GM23338 (cell line): ENCODE measurements around the gene ZNF555. TPM values are rescaled to one million over a fixed set of nuclear protein-coding genes. Genes with fewer than 3 reads are reported as not detected.

ENCODE experiments used
- ATAC-seq: fragments of 200-7000 bp; cut with Tn5 transposase; 3 replicates; pipeline ENCODE4 v1.9.1; 2020
- DNase-seq: peaks from one replicate; pipeline ENCODE4 v3.0.0-alpha.2; 2015; ENCODE audit warnings: low spot score
- H2AFZ ChIP-seq: fragments of 200-600 bp; sonication (generic); 2 replicates; pipeline ENCODE4 v1.8.0; 2016; ENCODE audit warnings: antibody characterized with exemption, mild to moderate bottlenecking, moderate library complexity
- H3F3A ChIP-seq: fragments of 200-600 bp; sonication (generic); replicated peaks from 2 replicates; pipeline ENCODE4 v1.8.0; 2017; ENCODE audit warnings: antibody characterized with exemption, mixed run types, low read depth
- H3K27ac ChIP-seq: fragments of 200-600 bp; sonication (generic); 2 replicates; pipeline ENCODE4 v1.6.1; 2016; ENCODE audit warnings: low read depth
- H3K27me3 ChIP-seq: fragments of 200-600 bp; sonication (generic); 2 replicates; pipeline ENCODE4 v1.8.0; 2016; ENCODE audit warnings: mild to moderate bottlenecking, mixed run types, moderate library complexity; ENCODE audit not compliant: insufficient read depth
- H3K36me3 ChIP-seq: fragments of 200-600 bp; sonication (generic); 2 replicates; pipeline ENCODE4 v1.8.0; 2016; ENCODE audit warnings: mild to moderate bottlenecking; ENCODE audit not compliant: insufficient read depth
- H3K4me1 ChIP-seq: fragments of 200-600 bp; sonication (generic); 2 replicates; pipeline ENCODE4 v1.8.0; 2016; ENCODE audit warnings: mild to moderate bottlenecking, moderate library complexity; ENCODE audit not compliant: insufficient read depth
- H3K4me2 ChIP-seq: fragments of 200-600 bp; sonication (generic); 2 replicates; pipeline ENCODE4 v1.7.1; 2017; ENCODE audit warnings: mixed run types
- H3K4me3 ChIP-seq: fragments of 200-600 bp; sonication (generic); 2 replicates; pipeline ENCODE4 v1.6.1; 2016; ENCODE audit warnings: mixed run types
- H3K79me2 ChIP-seq: fragments of 200-600 bp; sonication (generic); replicated peaks from 2 replicates; pipeline ENCODE4 v1.8.0; 2017; ENCODE audit warnings: mild to moderate bottlenecking; ENCODE audit not compliant: insufficient read depth
- H3K9me2 ChIP-seq: fragments of 200-600 bp; sonication (generic); 2 replicates; pipeline ENCODE4 v1.8.0; 2017; ENCODE audit not compliant: insufficient read depth
- H4K20me1 ChIP-seq: fragments of 200-600 bp; sonication (generic); replicated peaks from 2 replicates; pipeline ENCODE4 v1.8.0; 2017; ENCODE audit warnings: mild to moderate bottlenecking; ENCODE audit not compliant: insufficient read depth
- H3K27ac Mint-ChIP-seq: 2 replicates; pipeline ENCODE4 v1.8.0; 2020; ENCODE audit warnings: inconsistent platforms, mild to moderate bottlenecking, moderate library complexity, mixed read lengths
- H3K27me3 Mint-ChIP-seq: 3 replicates; pipeline ENCODE4 v1.8.0; 2022; ENCODE audit warnings: low read depth, mild to moderate bottlenecking, moderate library complexity, mixed read lengths, inconsistent platforms; ENCODE audit not compliant: insufficient read depth, poor library complexity
- H3K36me3 Mint-ChIP-seq: 3 replicates; pipeline ENCODE4 v1.8.0; 2021; ENCODE audit warnings: low read depth, mild to moderate bottlenecking, inconsistent platforms, moderate library complexity, mixed read lengths
- H3K4me1 Mint-ChIP-seq: 3 replicates; pipeline ENCODE4 v1.8.0; 2020; ENCODE audit warnings: mild to moderate bottlenecking, inconsistent platforms, mixed read lengths
- H3K4me3 Mint-ChIP-seq: 3 replicates; pipeline ENCODE4 v1.8.0; 2021; ENCODE audit warnings: moderate library complexity, mild to moderate bottlenecking, inconsistent platforms, mixed read lengths
- H3K9me3 Mint-ChIP-seq: 3 replicates; pipeline ENCODE4 v1.8.0; 2020; ENCODE audit warnings: moderate library complexity, mild to moderate bottlenecking, inconsistent platforms, mixed read lengths
- CREB1 ChIP-seq: fragments of 250-450 bp; sonication (Bioruptor Pico); IDR thresholded peaks from 2 replicates; pipeline ENCODE4 v1.5.0; 2020; ENCODE audit warnings: low read depth, mild to moderate bottlenecking, moderate library complexity
- EZH2phosphoT487 ChIP-seq: fragments of 200-600 bp; sonication (generic); IDR thresholded peaks from one replicate; pipeline ENCODE4 v1.8.1; 2018; ENCODE audit warnings: antibody characterized with exemption; ENCODE audit not compliant: unreplicated experiment
- JUNB ChIP-seq: IDR thresholded peaks from one replicate; pipeline ENCODE4 v1.6.1; 2016; ENCODE audit warnings: antibody characterized with exemption; ENCODE audit not compliant: unreplicated experiment
- NANOG ChIP-seq: IDR thresholded peaks from 2 replicates; pipeline ENCODE4 v1.6.1; 2016; ENCODE audit warnings: antibody characterized with exemption, borderline replicate concordance
- POLR2AphosphoS5 ChIP-seq: IDR thresholded peaks from 2 replicates; pipeline ENCODE4 v1.6.1; 2016; ENCODE audit warnings: antibody characterized with exemption, low read depth
- REST ChIP-seq: IDR thresholded peaks from one replicate; pipeline ENCODE4 v1.6.1; 2018; ENCODE audit warnings: antibody characterized with exemption; ENCODE audit not compliant: unreplicated experiment
- STAT1 ChIP-seq: IDR thresholded peaks from one replicate; pipeline ENCODE4 v1.6.1; 2016; ENCODE audit warnings: antibody characterized with exemption; ENCODE audit not compliant: unreplicated experiment
- ZNF114 ChIP-seq: fragments of 250-450 bp; sonication (Bioruptor Pico); IDR thresholded peaks from 2 replicates; pipeline ENCODE4 v1.5.0; 2020; ENCODE audit warnings: mild to moderate bottlenecking, moderate library complexity
- ZNF331 ChIP-seq: fragments of 250-450 bp; sonication (Bioruptor Pico); IDR thresholded peaks from 2 replicates; pipeline ENCODE4 v1.5.0; 2020; ENCODE audit warnings: low read depth, mild to moderate bottlenecking, moderate library complexity
- polyA plus RNA-seq: library from polyadenylated mRNA; unstranded; fragments of >200 nt; fragmentation: Nextera tagmentation; extraction: Ambion mirVana; gene quantifications from 2 replicates; pipeline ENCODE4 v1.2.1, GENCODE V29; 2016
- total RNA-seq: library from RNA; depleted of rRNA; stranded (reverse); fragments of >200 nt; shearing (Covaris generic); gene quantifications from 2 replicates; pipeline ENCODE4 v1.2.3, GENCODE V29; 2014
- TF ChIP-seq, protein P1 (sequence below), 2 experiments: fragments of 200-600 bp in 1 of 2; sonication (generic) in 1 of 2; conservative IDR thresholded peaks; 2 replicates each; pipeline versions ENCODE4 v1.5.1 to v1.6.1; 2016 to 2017; ENCODE audit warnings: antibody characterized with exemption in 2 of 2, low read depth in 2 of 2, mild to moderate bottlenecking in 2 of 2, moderate library complexity in 1 of 2

The ZNF555 gene
- total and polyA plus RNA-seq, 2 experiments from 2014 or later: 3.5 to 7.5 TPM

DNA sequence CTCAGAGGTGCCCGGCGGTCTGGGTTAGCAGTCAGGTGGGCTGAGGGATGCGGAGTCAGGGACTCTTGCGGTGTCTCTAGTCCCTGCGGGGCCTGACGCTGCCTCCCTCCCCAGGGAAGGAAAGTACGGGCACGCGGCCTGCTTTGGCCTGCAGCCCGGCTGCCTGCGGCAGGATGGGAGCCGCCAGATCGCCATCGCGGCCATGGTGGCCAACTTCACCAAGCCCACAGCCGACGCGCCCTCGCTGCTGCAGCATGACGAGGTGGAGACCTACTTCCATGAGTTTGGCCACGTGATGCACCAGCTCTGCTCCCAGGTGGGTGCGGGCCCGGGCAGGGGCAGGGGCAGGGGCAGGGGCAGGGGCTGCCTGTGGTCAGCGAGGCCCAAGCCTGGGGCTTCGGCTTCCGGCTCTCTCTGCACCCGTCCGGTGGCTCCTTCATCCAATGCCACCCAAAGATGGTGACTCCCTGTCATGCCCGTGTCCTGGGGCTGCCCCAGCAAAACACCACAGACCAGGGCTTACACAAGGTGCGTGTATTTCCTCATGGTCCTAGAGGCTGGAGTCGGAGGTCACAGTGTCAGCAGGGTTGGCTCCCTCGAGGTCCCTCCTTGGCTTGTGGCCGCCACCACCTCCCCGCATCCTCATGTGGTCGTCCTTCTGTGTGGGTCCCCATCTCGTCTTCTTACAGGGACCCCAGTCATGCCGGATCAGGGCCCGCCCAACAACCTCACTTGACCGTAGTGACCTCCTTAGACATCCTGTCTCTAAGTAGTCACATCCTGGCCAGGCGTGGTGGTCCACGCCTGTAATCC, 32.9 kb upstream of the ZNF555 start:
- Histone ChIP-seq H3K4me3 (no peak overlapping the region), H3K27ac (no peak overlapping the region), H3K4me1 (no peaks in the 10 kb centered on the region), H3F3A (no peaks in the 10 kb centered on the region), H3K36me3 (no peaks in the 10 kb centered on the region; the same call in 1 of the 2 replicates), H3K4me2 (no peak overlapping the region), H4K20me1 (no peaks in the 10 kb centered on the region), H3K27me3 (no peaks in the 10 kb centered on the region), H3K9me2 (no peaks in the 10 kb centered on the region), H3K79me2 (no peaks in the 10 kb centered on the region), H2AFZ (no peak overlapping the region)
- peaks cover 30% of the 10 kb centered on the region for H3K36me3 Mint-ChIP-seq
- H3K27ac Mint-ChIP-seq: no peak overlapping the region
- ATAC-seq (no peak), DNase-seq (no peak)
- peaks cover 11% of the 10 kb centered on the region for H3K27me3 Mint-ChIP-seq
- no peak overlapping the region for H3K4me3 Mint-ChIP-seq
- H3K4me1 Mint-ChIP-seq: no peaks in the 10 kb centered on the region
- H3K9me3 Mint-ChIP-seq: no peaks in the 10 kb centered on the region; the same call in 2 of the 3 replicates
- TF ChIP-seq CREB1 (CRISPR knock-in tag): no peak
- no peak for TF ChIP-seq ZNF114 (CRISPR knock-in tag)
- TF ChIP-seq STAT1: no peak
- TF ChIP-seq EZH2phosphoT487: no peak
- TF ChIP-seq NANOG: no peak
- no peak for TF ChIP-seq REST
- TF ChIP-seq, protein P1, sequence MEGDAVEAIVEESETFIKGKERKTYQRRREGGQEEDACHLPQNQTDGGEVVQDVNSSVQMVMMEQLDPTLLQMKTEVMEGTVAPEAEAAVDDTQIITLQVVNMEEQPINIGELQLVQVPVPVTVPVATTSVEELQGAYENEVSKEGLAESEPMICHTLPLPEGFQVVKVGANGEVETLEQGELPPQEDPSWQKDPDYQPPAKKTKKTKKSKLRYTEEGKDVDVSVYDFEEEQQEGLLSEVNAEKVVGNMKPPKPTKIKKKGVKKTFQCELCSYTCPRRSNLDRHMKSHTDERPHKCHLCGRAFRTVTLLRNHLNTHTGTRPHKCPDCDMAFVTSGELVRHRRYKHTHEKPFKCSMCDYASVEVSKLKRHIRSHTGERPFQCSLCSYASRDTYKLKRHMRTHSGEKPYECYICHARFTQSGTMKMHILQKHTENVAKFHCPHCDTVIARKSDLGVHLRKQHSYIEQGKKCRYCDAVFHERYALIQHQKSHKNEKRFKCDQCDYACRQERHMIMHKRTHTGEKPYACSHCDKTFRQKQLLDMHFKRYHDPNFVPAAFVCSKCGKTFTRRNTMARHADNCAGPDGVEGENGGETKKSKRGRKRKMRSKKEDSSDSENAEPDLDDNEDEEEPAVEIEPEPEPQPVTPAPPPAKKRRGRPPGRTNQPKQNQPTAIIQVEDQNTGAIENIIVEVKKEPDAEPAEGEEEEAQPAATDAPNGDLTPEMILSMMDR (conservative IDR thresholded peaks at IDR 0.05; ENCODE audit: low read depth in 2 of 2): no peak

- no peak overlapping the region for H3K4me2 ChIP-seq
- Mint-ChIP-seq H3K4me3 (no peak overlapping the region), H3K27ac (no peak overlapping the region), H3K36me3 (peaks cover 28% of the 10 kb centered on the region), H3K9me3 (no peaks in the 10 kb centered on the region; the same call in 2 of the 3 replicates), H3K27me3 (peaks cover 7% of the 10 kb centered on the region), H3K4me1 (no peaks in the 10 kb centered on the region)
- H3K9me2 ChIP-seq: no peaks in the 10 kb centered on the region
- no peaks in the 10 kb centered on the region for H3K4me1 ChIP-seq
- no peaks in the 10 kb centered on the region for H4K20me1 ChIP-seq
- H3K4me3 ChIP-seq: no peak overlapping the region
- H3F3A ChIP-seq: no peaks in the 10 kb centered on the region
- DNase-seq (no peak), ATAC-seq (no peak)
- H2AFZ ChIP-seq: no peak overlapping the region
- TF ChIP-seq NANOG (no peak), POLR2AphosphoS5 (no peak), JUNB (no peak), EZH2phosphoT487 (no peak), ZNF331 (no peak), CREB1 (CRISPR knock-in tag) (no peak)
- no peak overlapping the region for H3K27ac ChIP-seq
- no peaks in the 10 kb centered on the region; the same call in 1 of the 2 replicates for H3K36me3 ChIP-seq
- no peaks in the 10 kb centered on the region for H3K27me3 ChIP-seq
- no peaks in the 10 kb centered on the region for H3K79me2 ChIP-seq
These were observed 31.7 kb upstream of the ZNF555 start for GRCh38 chr19:2809387-2810140.
